MCF 10A (cell line): Measurements from ENCODE around the gene PRRG4. TPM values are rescaled to one million over a fixed set of nuclear protein-coding genes. Genes with fewer than 3 reads are reported as not detected.
A peak's percentile ranks its signal among the peaks of the same experiment; 100 is the strongest.

Experiments used
- BruUV-seq: library from RNA; stranded (reverse); fragments of 400-500 nt; replicated peaks from 2 replicates; lab custom pipeline; 2021; lab: Mats Ljungman, UMichigan
- CTCF ChIA-PET: fragments of 300-600 bp; sonication (Branson Sonifier 250); formaldehyde crosslinking; extraction: SDS; loops from one replicate; lab custom pipeline; 2021; ENCODE audit warnings: antibody characterized with exemption, inconsistent platforms; lab: Yijun Ruan, JAX
- POLR2A ChIA-PET: fragments of 300-600, 350-650 bp; sonication (Branson Sonifier 250); formaldehyde crosslinking; extraction: SDS; loops from one replicate; lab custom pipeline; 2020; ENCODE audit warnings: antibody characterized with exemption, inconsistent platforms; lab: Yijun Ruan, JAX
- DNase-seq: peaks from one replicate; pipeline ENCODE4 v3.0.0-alpha.2; 2018; ENCODE audit not compliant: unreplicated experiment
- H3K27ac Mint-ChIP-seq: one replicate; pipeline ENCODE4 v1.8.0; 2022; ENCODE audit warnings: mild to moderate bottlenecking, low read depth, mixed read lengths; ENCODE audit not compliant: unreplicated experiment
- H3K27me3 Mint-ChIP-seq: one replicate; pipeline ENCODE4 v1.8.0; 2022; ENCODE audit warnings: mixed read lengths; ENCODE audit not compliant: insufficient read depth, unreplicated experiment
- H3K36me3 Mint-ChIP-seq: one replicate; pipeline ENCODE4 v1.8.0; 2022; ENCODE audit warnings: mild to moderate bottlenecking, moderate library complexity, mixed read lengths; ENCODE audit not compliant: insufficient read depth, unreplicated experiment
- H3K4me1 Mint-ChIP-seq: one replicate; pipeline ENCODE4 v1.8.0; 2022; ENCODE audit warnings: mixed read lengths; ENCODE audit not compliant: insufficient read depth, unreplicated experiment
- H3K4me3 Mint-ChIP-seq: one replicate; pipeline ENCODE4 v1.8.0; 2022; ENCODE audit warnings: mild to moderate bottlenecking, moderate library complexity, mixed read lengths; ENCODE audit not compliant: unreplicated experiment
- H3K9me3 Mint-ChIP-seq: one replicate; pipeline ENCODE4 v1.8.0; 2022; ENCODE audit warnings: mixed read lengths; ENCODE audit not compliant: unreplicated experiment
- CTCF ChIP-seq: fragments of 200-600 bp; IDR thresholded peaks from one replicate; pipeline ENCODE4 v1.8.0; 2022; ENCODE audit warnings: antibody characterized with exemption, mild to moderate bottlenecking; ENCODE audit not compliant: unreplicated experiment
- intact Hi-C: fragments of 100-400 bp; cut with micrococcal nuclease; formaldehyde crosslinking; loops from 2 replicates; pipeline ENCODE4 v1.14.1; 2022
- total RNA-seq: library from RNA; stranded (reverse); gene quantifications from 2 replicates; pipeline ENCODE4 v1.2.3, GENCODE V29; 2022

Gene PRRG4
- total RNA-seq, 1 experiment from 2014 or later: 1.1 TPM

GRCh38 chr11:32831221-32831620 lies 1.5 kb downstream of the PRRG4 start:
- no peaks in the 10 kb centered on the region for H3K9me3 Mint-ChIP-seq
- no peak for TF ChIP-seq CTCF
- no peaks in the 10 kb centered on the region for H3K4me1 Mint-ChIP-seq
- no peaks in the 10 kb centered on the region for H3K27me3 Mint-ChIP-seq
- no peak for DNase-seq
- H3K27ac Mint-ChIP-seq: no peak overlapping the region
- no peaks in the 10 kb centered on the region for H3K36me3 Mint-ChIP-seq
- H3K4me3 Mint-ChIP-seq: no peak overlapping the region
- CTCF ChIA-PET: interaction anchor here (1.0 to 1.3 kb wide), 2 partner anchors 39 to 62 kb away, joined by 3 to 7 read pairs; partner anchors contain the start of gene QSER1
- POLR2A ChIA-PET: interaction anchor here (1.1 to 9.1 kb wide), 4 partner anchors 10 to 279 kb away, joined by 3 to 76 read pairs (median 8); partner anchors contain the start of gene QSER1
- BruUV-seq: no TSS peak
- intact Hi-C loops: no loop called here

- no peak overlapping the region for H3K4me3 Mint-ChIP-seq
- H3K27ac Mint-ChIP-seq: no peak overlapping the region
- no peaks in the 10 kb centered on the region for H3K4me1 Mint-ChIP-seq
- no TSS peak for BruUV-seq
- TF ChIP-seq CTCF: no peak
- ChIA-PET POLR2A (interaction anchor here (9.1 kb wide), 1 partner anchor 60 kb away, joined by 76 read pairs; the partner anchor contains the start of gene QSER1), CTCF (interaction anchor here (0.7 to 2.5 kb wide), 3 partner anchors 24 to 456 kb away, joined by 3 to 13 read pairs (median 3); no protein-coding TSS in a partner anchor)
- DNase-seq: no peak
- intact Hi-C loops: no loop called here
- no peaks in the 10 kb centered on the region for H3K36me3 Mint-ChIP-seq
- H3K27me3 Mint-ChIP-seq: no peaks in the 10 kb centered on the region
- no peaks in the 10 kb centered on the region for H3K9me3 Mint-ChIP-seq
Measured at GRCh38 chr11:32833921-32834320, 4.2 kb downstream of the PRRG4 start.

DNA sequence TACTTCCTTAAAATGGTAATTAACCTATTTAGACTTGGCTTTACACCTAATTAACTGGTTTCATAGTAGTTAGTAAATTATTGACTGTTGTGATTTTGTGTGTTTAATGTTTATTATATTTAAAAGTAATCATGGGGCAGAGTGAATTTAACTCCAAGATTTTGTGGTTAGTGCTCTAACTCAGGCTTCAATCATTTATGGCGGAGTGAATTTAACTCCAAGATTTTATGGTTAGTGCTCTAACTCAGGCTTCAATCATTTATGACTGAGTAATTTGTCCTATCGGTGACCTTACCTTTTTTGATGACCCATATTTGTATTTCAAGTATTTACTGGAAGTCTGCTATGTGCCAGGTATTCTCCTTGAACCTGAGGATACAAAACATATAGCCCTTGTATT lies 7.2 kb downstream of the PRRG4 start:
- ChIA-PET POLR2A (no interaction called here), CTCF (no interaction called here)
- no peaks in the 10 kb centered on the region for H3K27me3 Mint-ChIP-seq
- no peak for TF ChIP-seq CTCF
- no peak for DNase-seq
- H3K4me1 Mint-ChIP-seq: no peaks in the 10 kb centered on the region
- BruUV-seq: no TSS peak
- no peak overlapping the region for H3K27ac Mint-ChIP-seq
- no peaks in the 10 kb centered on the region for H3K36me3 Mint-ChIP-seq
- no peaks in the 10 kb centered on the region for H3K9me3 Mint-ChIP-seq
- no peak overlapping the region for H3K4me3 Mint-ChIP-seq
- intact Hi-C loops: no loop called here

DNA sequence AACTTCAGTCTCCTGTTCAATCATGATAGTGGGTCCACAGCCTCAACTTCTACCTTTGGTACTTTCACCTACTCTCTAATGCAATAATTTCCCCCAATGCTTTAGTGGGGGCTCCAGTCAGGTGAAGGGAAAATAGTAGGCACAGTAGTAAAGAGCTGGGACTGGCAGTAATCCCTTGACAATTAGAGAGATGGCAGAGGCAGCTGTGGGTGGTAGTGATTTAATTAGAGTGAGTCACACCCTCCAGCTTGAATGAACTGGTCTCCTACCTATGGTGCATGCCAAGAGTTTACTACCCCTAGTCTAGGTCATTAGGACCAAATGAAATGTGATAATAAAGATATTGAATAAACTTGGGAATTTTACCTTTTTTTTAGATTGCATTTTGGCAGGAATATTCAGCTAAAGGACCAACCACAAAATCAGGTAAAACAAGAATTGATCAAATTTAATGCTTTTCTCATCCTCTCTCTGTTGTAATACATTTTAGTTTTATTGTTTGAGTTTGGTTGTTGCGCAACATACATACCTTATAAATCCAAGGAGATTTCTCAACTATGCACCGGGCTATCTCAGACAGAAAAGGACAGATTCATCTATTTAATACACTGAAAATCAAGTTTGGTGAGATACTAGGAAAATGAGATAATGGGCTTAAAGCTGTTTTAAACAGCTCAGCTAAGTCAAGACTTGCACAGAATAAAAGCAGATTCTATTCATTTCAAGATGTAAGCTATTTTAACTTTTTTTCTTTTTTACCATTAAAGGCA lies 9.0 kb downstream of the PRRG4 start:
- Mint-ChIP-seq H3K9me3 (no peaks in the 10 kb centered on the region), H3K36me3 (no peaks in the 10 kb centered on the region), H3K4me1 (no peaks in the 10 kb centered on the region), H3K27ac (no peak overlapping the region), H3K4me3 (no peak overlapping the region), H3K27me3 (no peaks in the 10 kb centered on the region)
- ChIA-PET CTCF (interaction anchor here (0.7 to 2.6 kb wide), 3 partner anchors 29 to 56 kb away, joined by 3 to 12 read pairs (median 6); no protein-coding TSS in a partner anchor), POLR2A (interaction anchor here (0.6 to 2.1 kb wide), 17 partner anchors 8 to 200 kb away, joined by 3 to 22 read pairs (median 4); partner anchors contain the start of genes PRRG4, QSER1 and TCP11L1)
- TF ChIP-seq CTCF: no peak
- peak; percentile 87 for DNase-seq
- BruUV-seq: no TSS peak
- intact Hi-C loops: no loop called here
